ENCODE measurements around the gene MORN1. TPM values are rescaled to one million over a fixed set of nuclear protein-coding genes. Genes with fewer than 3 reads are reported as not detected.

The MORN1 gene
- polyA plus RNA-seq, 1 of the 3 experiments (the other 2 are of a cell fraction): 16.3 TPM

DNA sequence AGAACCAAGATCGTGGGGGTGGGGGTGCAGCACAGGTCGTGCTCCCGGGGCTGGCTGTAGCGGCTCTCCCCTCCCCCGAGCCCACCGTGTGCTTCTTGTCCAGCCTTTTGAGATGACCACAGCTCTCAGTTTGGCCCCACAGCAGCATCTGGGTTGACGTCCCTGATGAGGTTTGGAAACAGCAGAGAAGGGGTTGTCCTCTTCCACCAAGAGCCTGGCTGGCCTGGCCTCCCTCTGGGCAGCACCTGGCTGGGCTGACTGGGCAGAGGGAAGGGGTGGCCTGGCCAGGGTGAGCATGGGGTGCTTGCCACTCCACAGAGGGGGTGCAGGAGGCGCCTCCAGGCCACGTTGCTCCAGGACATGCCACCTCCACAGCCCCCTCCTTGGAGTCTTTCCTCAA, 101.7 kb downstream of the MORN1 start (continued):
- TF ChIP-seq, protein P1, sequence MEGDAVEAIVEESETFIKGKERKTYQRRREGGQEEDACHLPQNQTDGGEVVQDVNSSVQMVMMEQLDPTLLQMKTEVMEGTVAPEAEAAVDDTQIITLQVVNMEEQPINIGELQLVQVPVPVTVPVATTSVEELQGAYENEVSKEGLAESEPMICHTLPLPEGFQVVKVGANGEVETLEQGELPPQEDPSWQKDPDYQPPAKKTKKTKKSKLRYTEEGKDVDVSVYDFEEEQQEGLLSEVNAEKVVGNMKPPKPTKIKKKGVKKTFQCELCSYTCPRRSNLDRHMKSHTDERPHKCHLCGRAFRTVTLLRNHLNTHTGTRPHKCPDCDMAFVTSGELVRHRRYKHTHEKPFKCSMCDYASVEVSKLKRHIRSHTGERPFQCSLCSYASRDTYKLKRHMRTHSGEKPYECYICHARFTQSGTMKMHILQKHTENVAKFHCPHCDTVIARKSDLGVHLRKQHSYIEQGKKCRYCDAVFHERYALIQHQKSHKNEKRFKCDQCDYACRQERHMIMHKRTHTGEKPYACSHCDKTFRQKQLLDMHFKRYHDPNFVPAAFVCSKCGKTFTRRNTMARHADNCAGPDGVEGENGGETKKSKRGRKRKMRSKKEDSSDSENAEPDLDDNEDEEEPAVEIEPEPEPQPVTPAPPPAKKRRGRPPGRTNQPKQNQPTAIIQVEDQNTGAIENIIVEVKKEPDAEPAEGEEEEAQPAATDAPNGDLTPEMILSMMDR (IDR thresholded peaks at IDR 0.05): no peak

DNA sequence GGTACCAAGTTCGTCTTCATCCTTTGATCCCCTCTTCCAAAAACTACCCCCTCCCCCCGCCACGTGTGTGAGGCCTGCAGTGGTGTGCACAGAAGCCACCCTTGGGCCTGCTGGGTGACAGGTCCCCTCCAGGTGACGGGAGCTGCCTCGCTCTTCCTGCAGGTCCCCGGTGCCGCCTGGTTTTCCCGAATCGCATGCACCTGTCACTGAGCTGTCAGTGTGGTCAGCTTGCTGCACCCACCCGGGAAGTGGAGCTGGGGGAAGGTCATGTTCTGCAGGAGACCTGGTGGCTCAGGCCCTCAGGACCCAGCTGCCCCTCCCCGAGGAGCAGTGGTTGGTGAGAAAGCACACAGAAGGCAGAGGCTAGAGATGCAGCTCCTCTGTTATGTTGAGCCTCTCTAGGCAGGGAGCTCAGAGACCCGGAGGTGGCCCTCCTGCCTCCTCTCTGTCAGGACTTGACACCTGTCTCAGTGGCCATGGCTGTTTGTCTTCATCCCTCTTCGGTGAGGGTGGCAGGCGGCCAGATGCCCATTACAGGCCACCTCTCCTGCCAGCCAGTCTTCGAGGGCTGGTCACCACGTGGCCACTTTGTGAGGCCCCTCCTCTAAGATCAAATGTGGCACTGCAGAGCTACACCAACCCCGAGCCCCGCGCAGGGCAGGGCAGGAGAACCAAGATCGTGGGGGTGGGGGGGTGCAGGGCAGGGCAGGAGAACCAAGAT, 102.4 kb downstream of the MORN1 start:
- Histone ChIP-seq H2AFZ (ENCODE audit: low read depth) (no peak overlapping the region), H3K9me2 (no peaks in the 10 kb centered on the region), H3K4me2 (no peak overlapping the region), H3K9me3 (no peaks in the 10 kb centered on the region), H3K4me3 (ENCODE audit: low read depth in 2 of 2, low read length in 1 of 2) (no peak overlapping the region), H3K4me1 (ENCODE audit: control insufficient read depth in 1 of 2, insufficient read depth in 2 of 2, low read depth in 1 of 2, low read length in 1 of 2) (peaks cover 0 to 47% of the 10 kb centered on the region in 2 experiments; a peak in 2 of 4 replicates), H3K36me3 (replicated peaks in 1 of 2; ENCODE audit: control insufficient read depth in 1 of 2, insufficient read depth in 2 of 2, low read length in 1 of 2) (no peaks in the 10 kb centered on the region), H4K20me1 (ENCODE audit: insufficient read depth) (peaks cover 94% of the 10 kb centered on the region), H3F3A (replicated peaks; ENCODE audit: insufficient read depth) (no peaks in the 10 kb centered on the region), H3K9ac (no peak overlapping the region), H3K27me3 (ENCODE audit: insufficient read depth) (no peaks in the 10 kb centered on the region), H3K27ac (ENCODE audit: low read depth in 2 of 2, low read length in 1 of 2) (peak overlapping the region in 1 of 2 experiments; percentile 30; a peak in 1 of 4 replicates), H3K79me2 (ENCODE audit: insufficient read depth) (peaks cover 96% of the 10 kb centered on the region)
- WGBS (ENCODE audit: low lambda C conversion rate): 90% methylated on average over 16 of the region's 20 CpGs
- POLR2A ChIA-PET: interaction anchor here (1.1 to 1.6 kb wide), 2 partner anchors 19 to 60 kb away, joined by 3 to 4 read pairs; no protein-coding TSS in a partner anchor
- CTCF ChIA-PET: interaction anchor here (1.1 to 1.3 kb wide), 2 partner anchors 10 to 26 kb away, joined by 3 read pairs; no protein-coding TSS in a partner anchor
- TF ChIP-seq TEAD4 (IDR thresholded peaks at IDR 0.05; ENCODE audit: borderline replicate concordance, insufficient read depth) (no peak), TCF12 (IDR thresholded peaks at IDR 0.05) (no peak), EZH2phosphoT487 (IDR thresholded peaks at IDR 0.05; ENCODE audit: borderline replicate concordance, low read depth) (no peak), POLR2AphosphoS5 (IDR thresholded peaks at IDR 0.05; ENCODE audit: low read depth, low read length) (no peak), FOXJ3 (CRISPR knock-in tag; IDR thresholded peaks at IDR 0.05) (no peak), NFIC (IDR thresholded peaks at IDR 0.05; ENCODE audit: borderline replicate concordance) (no peak), NRF1 (IDR thresholded peaks at IDR 0.05; ENCODE audit: low read depth, low read length) (no peak)
- TF ChIP-seq, protein P2, sequence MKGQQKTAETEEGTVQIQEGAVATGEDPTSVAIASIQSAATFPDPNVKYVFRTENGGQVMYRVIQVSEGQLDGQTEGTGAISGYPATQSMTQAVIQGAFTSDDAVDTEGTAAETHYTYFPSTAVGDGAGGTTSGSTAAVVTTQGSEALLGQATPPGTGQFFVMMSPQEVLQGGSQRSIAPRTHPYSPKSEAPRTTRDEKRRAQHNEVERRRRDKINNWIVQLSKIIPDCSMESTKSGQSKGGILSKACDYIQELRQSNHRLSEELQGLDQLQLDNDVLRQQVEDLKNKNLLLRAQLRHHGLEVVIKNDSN (IDR thresholded peaks at IDR 0.05; ENCODE audit: borderline replicate concordance, low read depth): no peak
- TF ChIP-seq, protein P3, sequence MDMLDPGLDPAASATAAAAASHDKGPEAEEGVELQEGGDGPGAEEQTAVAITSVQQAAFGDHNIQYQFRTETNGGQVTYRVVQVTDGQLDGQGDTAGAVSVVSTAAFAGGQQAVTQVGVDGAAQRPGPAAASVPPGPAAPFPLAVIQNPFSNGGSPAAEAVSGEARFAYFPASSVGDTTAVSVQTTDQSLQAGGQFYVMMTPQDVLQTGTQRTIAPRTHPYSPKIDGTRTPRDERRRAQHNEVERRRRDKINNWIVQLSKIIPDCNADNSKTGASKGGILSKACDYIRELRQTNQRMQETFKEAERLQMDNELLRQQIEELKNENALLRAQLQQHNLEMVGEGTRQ (IDR thresholded peaks at IDR 0.05; ENCODE audit: borderline replicate concordance, low read depth, low read length): no peak
- no peak for DNase-seq

Measured in SK-N-SH (cell line).